DND-41 (cell line): Measurements from ENCODE around the gene CELF5.

Source experiments
- EZH2 ChIP-seq: IDR thresholded peaks from 3 replicates; pipeline ENCODE4 v1.6.1; 2012; ENCODE audit warnings: borderline replicate concordance, low read depth, mild to moderate bottlenecking, moderate library complexity, low read length, inconsistent platforms; ENCODE audit not compliant: severe bottlenecking
- TF ChIP-seq, protein P1 (sequence below): IDR thresholded peaks from 2 replicates; pipeline ENCODE4 v1.5.1; 2012; ENCODE audit warnings: borderline replicate concordance, low read length, moderate library complexity, mild to moderate bottlenecking; ENCODE audit not compliant: poor library complexity, severe bottlenecking; ENCODE audit errors: extremely low read depth

DNA sequence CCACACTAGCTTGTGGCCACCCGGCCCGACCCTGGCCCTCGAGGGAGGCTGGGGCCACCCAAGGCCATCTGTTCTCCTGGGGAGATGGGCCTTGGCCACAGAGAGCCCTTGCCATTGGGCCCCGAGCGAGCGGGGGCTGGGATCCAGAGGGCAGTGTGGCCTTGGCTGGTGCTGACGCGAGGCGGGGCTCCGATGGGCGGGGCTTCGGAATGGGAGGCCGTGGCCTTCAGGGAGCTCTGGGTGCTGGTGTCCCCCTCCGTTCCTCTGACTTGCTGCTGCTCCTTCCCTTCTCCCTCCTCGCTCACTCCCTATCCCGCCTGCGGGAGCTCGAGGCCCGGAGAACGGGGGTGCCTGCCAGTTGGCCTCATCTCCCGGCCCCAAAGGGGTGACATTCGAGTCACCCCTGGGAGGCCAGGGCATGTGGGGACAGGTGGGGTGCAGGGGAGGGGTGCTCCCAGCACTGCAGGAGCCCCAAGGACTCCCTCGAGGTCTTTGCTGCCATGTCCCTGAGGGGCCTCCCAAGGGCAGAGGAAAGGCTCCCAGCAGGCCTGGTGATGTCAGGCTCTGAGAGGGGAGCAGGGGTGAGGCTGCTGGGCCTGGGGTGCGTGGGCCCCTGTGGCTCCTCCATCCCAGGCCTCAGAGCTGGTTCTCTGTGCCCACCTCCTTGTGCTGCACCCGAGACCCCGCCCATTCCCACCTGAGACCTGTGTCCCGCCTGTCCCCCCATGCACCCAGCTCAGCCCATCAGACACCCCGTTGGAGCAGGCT, 34.6 kb upstream of the CELF5 start:
- TF ChIP-seq, protein P1, sequence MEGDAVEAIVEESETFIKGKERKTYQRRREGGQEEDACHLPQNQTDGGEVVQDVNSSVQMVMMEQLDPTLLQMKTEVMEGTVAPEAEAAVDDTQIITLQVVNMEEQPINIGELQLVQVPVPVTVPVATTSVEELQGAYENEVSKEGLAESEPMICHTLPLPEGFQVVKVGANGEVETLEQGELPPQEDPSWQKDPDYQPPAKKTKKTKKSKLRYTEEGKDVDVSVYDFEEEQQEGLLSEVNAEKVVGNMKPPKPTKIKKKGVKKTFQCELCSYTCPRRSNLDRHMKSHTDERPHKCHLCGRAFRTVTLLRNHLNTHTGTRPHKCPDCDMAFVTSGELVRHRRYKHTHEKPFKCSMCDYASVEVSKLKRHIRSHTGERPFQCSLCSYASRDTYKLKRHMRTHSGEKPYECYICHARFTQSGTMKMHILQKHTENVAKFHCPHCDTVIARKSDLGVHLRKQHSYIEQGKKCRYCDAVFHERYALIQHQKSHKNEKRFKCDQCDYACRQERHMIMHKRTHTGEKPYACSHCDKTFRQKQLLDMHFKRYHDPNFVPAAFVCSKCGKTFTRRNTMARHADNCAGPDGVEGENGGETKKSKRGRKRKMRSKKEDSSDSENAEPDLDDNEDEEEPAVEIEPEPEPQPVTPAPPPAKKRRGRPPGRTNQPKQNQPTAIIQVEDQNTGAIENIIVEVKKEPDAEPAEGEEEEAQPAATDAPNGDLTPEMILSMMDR = no peak
- no peak for TF ChIP-seq EZH2
